K562 (cell line): Measurements from ENCODE around the gene MAMDC4. TPM values are rescaled to one million over a fixed set of nuclear protein-coding genes. Genes with fewer than 3 reads are reported as not detected.

Experiments
- ATAC-seq: fragments of 200-7000 bp; cut with Tn5 transposase; 3 replicates; pipeline ENCODE4 v1.9.1; 2020; ENCODE audit warnings: moderate library complexity
- BruUV-seq: library from RNA; stranded (reverse); fragments of 400-500 nt; replicated peaks from 2 replicates; lab custom pipeline; 2021; lab: Mats Ljungman, UMichigan
- CTCF ChIA-PET: fragments of 300-600 bp; formaldehyde crosslinking; extraction: SDS; loops from one replicate; lab custom pipeline; 2021; ENCODE audit warnings: low intra/inter-chr PET ratio; lab: Yijun Ruan, JAX
- POLR2A ChIA-PET: fragments of 300-600, 350-650 bp; sonication (Branson Sonifier 250); formaldehyde crosslinking; extraction: SDS; loops from one replicate; lab custom pipeline; 2021; ENCODE audit warnings: antibody characterized with exemption, inconsistent platforms; lab: Yijun Ruan, JAX
- DNase-seq, 4 experiments: peaks; one replicate each; pipeline versions ENCODE4 v3.0.0 to v3.0.0-alpha.2; 2011 to 2018; ENCODE audit warnings: low spot score in 3 of 4, mixed read lengths in 3 of 4; ENCODE audit errors: extremely low read depth in 1 of 4
- FAIRE-seq: peaks from 2 replicates; lab custom pipeline; 2011; peaks lifted over from hg19 to GRCh38; lab: Jason Lieb, UNC
- H2AFZ ChIP-seq: 2 replicates; pipeline ENCODE4 v1.6.0; 2011; ENCODE audit warnings: low read depth, low read length, control low read depth, inconsistent platforms
- H3K27ac ChIP-seq: fragments of 200-600 bp; 3 replicates; pipeline ENCODE4 v1.8.0; 2011; ENCODE audit warnings: low read depth, mild to moderate bottlenecking, control low read depth, inconsistent platforms, low read length, moderate library complexity, mixed read lengths; ENCODE audit errors: extremely low read depth
- H3K27me3 ChIP-seq, 2 experiments: fragments of 300-600 bp in 1 of 2; 2 replicates in 1 of 2; 3 replicates in 1 of 2; pipeline versions ENCODE4 v1.6.0 to v1.8.0; 2011; ENCODE audit warnings: inconsistent platforms in 2 of 2, low read length in 2 of 2, mild to moderate bottlenecking in 1 of 2, mixed read lengths in 1 of 2, moderate library complexity in 1 of 2; ENCODE audit not compliant: control insufficient read depth in 2 of 2, insufficient read depth in 2 of 2
- H3K36me3 ChIP-seq: fragments of 300-600 bp; 3 replicates; pipeline ENCODE4 v1.8.0; 2011; ENCODE audit warnings: mild to moderate bottlenecking, low read length, inconsistent platforms; ENCODE audit not compliant: control insufficient read depth, insufficient read depth
- H3K4me1 ChIP-seq, 2 experiments: fragments of 200-600 bp in 1 of 2; replicated peaks in 1 of 2; 2 replicates in 1 of 2; 3 replicates in 1 of 2; pipeline versions ENCODE4 v1.5.1 to v1.8.0; 2011; ENCODE audit warnings: inconsistent platforms in 2 of 2, low read length in 2 of 2, mild to moderate bottlenecking in 1 of 2, mixed read lengths in 1 of 2, moderate library complexity in 1 of 2; ENCODE audit not compliant: control insufficient read depth in 2 of 2, insufficient read depth in 2 of 2
- H3K4me2 ChIP-seq: 2 replicates; pipeline ENCODE4 v1.6.1; 2011; ENCODE audit warnings: low read length, control low read depth, inconsistent platforms, mixed read lengths; ENCODE audit not compliant: insufficient read depth
- H3K4me3 ChIP-seq: fragments of 200-600 bp; sonication (generic), shearing (Covaris generic); 2 replicates; pipeline ENCODE4 v1.5.1; 2016; ENCODE audit warnings: control low read depth, inconsistent platforms
- H3K79me2 ChIP-seq: fragments of 200-600 bp; 3 replicates; pipeline ENCODE4 v1.8.0; 2011; ENCODE audit warnings: low read length, inconsistent platforms; ENCODE audit not compliant: control insufficient read depth, insufficient read depth
- H3K9ac ChIP-seq, 2 experiments: 2 replicates each; pipeline versions ENCODE4 v1.6.0 to v1.6.1; 2011; ENCODE audit warnings: low read depth in 2 of 2, low read length in 2 of 2, control low read depth in 1 of 2, inconsistent platforms in 1 of 2, mild to moderate bottlenecking in 1 of 2, mixed read lengths in 1 of 2; ENCODE audit not compliant: insufficient read depth in 1 of 2
- H3K9me1 ChIP-seq: one replicate; pipeline ENCODE4 v1.6.0; 2011; ENCODE audit warnings: inconsistent platforms, mild to moderate bottlenecking, low read length, moderate library complexity; ENCODE audit not compliant: control insufficient read depth, insufficient read depth
- H3K9me3 ChIP-seq: replicated peaks from 2 replicates; pipeline ENCODE4 v1.5.1; 2011; ENCODE audit warnings: low read depth, low read length, inconsistent platforms; ENCODE audit not compliant: control insufficient read depth, insufficient read depth
- H4K20me1 ChIP-seq: replicated peaks from 2 replicates; pipeline ENCODE4 v1.6.1; 2011; ENCODE audit warnings: low read length, inconsistent platforms, mixed read lengths; ENCODE audit not compliant: control insufficient read depth, insufficient read depth
- ARID3A ChIP-seq: IDR thresholded peaks from 2 replicates; pipeline ENCODE4 v1.6.1; 2012; ENCODE audit warnings: low read depth, low read length, improper control_type of control experiment, borderline replicate concordance
- ATF1 ChIP-seq, 2 experiments: fragments of 450-650 bp in 1 of 2; IDR thresholded peaks; 2 replicates each; pipeline ENCODE4 v1.6.1; 2016; ENCODE audit warnings: missing compliant biosample characterization in 1 of 2, missing genetic modification characterization in 1 of 2
- CHD4 ChIP-seq: fragments of 200-600 bp; sonication (generic); IDR thresholded peaks from 3 replicates; pipeline ENCODE4 v1.6.1; 2012; ENCODE audit warnings: low read depth, mild to moderate bottlenecking, mixed read lengths, low read length, inconsistent platforms; ENCODE audit not compliant: insufficient read depth, insufficient replicate concordance, poor library complexity, severe bottlenecking
- ESRRB ChIP-seq: fragments of 250-450 bp; sonication (Bioruptor Pico); IDR thresholded peaks from 2 replicates; pipeline ENCODE4 v1.5.0; 2020; ENCODE audit warnings: mild to moderate bottlenecking, moderate library complexity, borderline replicate concordance
- MCM3 ChIP-seq: fragments of 450-650 bp; IDR thresholded peaks from 2 replicates; pipeline ENCODE4 v1.6.1; 2016
- NBN ChIP-seq: fragments of 450-650 bp; IDR thresholded peaks from 2 replicates; pipeline ENCODE4 v1.6.1; 2016; ENCODE audit warnings: low read depth, mild to moderate bottlenecking
- NFE2L1 ChIP-seq: fragments of 450-650 bp; IDR thresholded peaks from 2 replicates; pipeline ENCODE4 v1.6.1; 2016; ENCODE audit warnings: missing genetic modification characterization, low read depth, mild to moderate bottlenecking, missing compliant biosample characterization, moderate library complexity, borderline replicate concordance
- NR1H2 ChIP-seq: sonication (generic); formaldehyde crosslinking; IDR thresholded peaks from 2 replicates; pipeline ENCODE4 v1.4.0; 2020; ENCODE audit warnings: mild to moderate bottlenecking, missing genetic modification reagents
- PHTF2 ChIP-seq: fragments of 250-450 bp; sonication (Bioruptor Pico); IDR thresholded peaks from 2 replicates; pipeline ENCODE4 v1.5.0; 2021; ENCODE audit warnings: mild to moderate bottlenecking
- SRF ChIP-seq, 2 experiments: fragments of 250-450, 450-650 bp in 1 of 2; sonication (Bioruptor Pico) in 1 of 2; sonication (generic) in 1 of 2; formaldehyde crosslinking; IDR thresholded peaks; 2 replicates each; pipeline versions ENCODE4 v1.5.0 to v1.5.1; 2020 to 2022; ENCODE audit warnings: mild to moderate bottlenecking in 1 of 2, missing genetic modification reagents in 1 of 2
- TRIM28 ChIP-seq: fragments of 450-650 bp; IDR thresholded peaks from 2 replicates; pipeline ENCODE4 v1.6.1; 2017
- ZBTB1 ChIP-seq: sonication (generic); formaldehyde crosslinking; IDR thresholded peaks from 2 replicates; pipeline ENCODE4 v1.8.1; 2023; ENCODE audit warnings: missing genetic modification reagents, low read depth, mild to moderate bottlenecking, borderline replicate concordance
- WGBS: fragments of 100-300 bp; shearing (Covaris generic); methylation state at CpG from one replicate; pipeline ENCODE4 v1.1.6; 2016; ENCODE audit warnings: low coverage, mixed read lengths; ENCODE audit not compliant: insufficient coverage; ENCODE audit errors: missing lambda C conversion rate; 5-methylcytosine and 5-hydroxymethylcytosine counted together
- in situ Hi-C: fragments of 300-500 bp; cut with MboI; formaldehyde crosslinking; loops from 4 replicates; pipeline ENCODE4 v1.15.0; 2018; ENCODE audit warnings: inconsistent platforms, mixed read lengths
- intact Hi-C: fragments of 100-400 bp; cut with micrococcal nuclease; formaldehyde crosslinking; loops from 2 replicates; pipeline ENCODE4 v1.14.2; 2022
- polyA plus RNA-seq, 8 experiments: library from polyadenylated mRNA; depleted of rRNA in 4 of 8; stranded (reverse) in 5 of 8; unstranded in 3 of 8; fragments of >200 nt; fragmentation: Nextera tagmentation in 2 of 8; fragmentation: Illumina TruSeq in 1 of 8; extraction: Ambion mirVana in 2 of 8; extraction: Trizol in 1 of 8; gene quantifications; 2 replicates each; pipeline versions ENCODE4 v1.2.1 to v1.2.3, GENCODE V29; 2011 to 2014; ENCODE audit warnings: inconsistent platforms in 1 of 8, missing spikeins in 1 of 8
- total RNA-seq, 7 experiments: library from RNA; depleted of rRNA in 6 of 7; stranded (reverse); fragments of >200 nt in 6 of 7; fragmentation: Illumina TruSeq in 2 of 7; extraction: Trizol in 2 of 7; gene quantifications; 2 replicates each; pipeline versions ENCODE4 v1.2.1 to v1.2.3, GENCODE V29; 2011 to 2021; ENCODE audit warnings: low replicate concordance in 1 of 7

MAMDC4 gene
- total and polyA plus RNA-seq, 9 of the 15 experiments (the other 6 are each of a cell fraction or from before 2014, with no cell fraction given), result 0.03 to 10.8 (median 1.5) TPM

GRCh38 chr9:136828474-136829140 is 23.5 kb upstream of the MAMDC4 start:
- no peaks in the 10 kb centered on the region for H3K27me3 ChIP-seq
- ChIA-PET POLR2A (interaction anchor here (0.6 to 1.2 kb wide), 5 partner anchors 9 to 802 kb away, joined by 3 to 4 read pairs (median 3); partner anchors contain the start of gene AJM1), CTCF (no interaction called here)
- no peaks in the 10 kb centered on the region; the same call in 1 of the 2 replicates for H4K20me1 ChIP-seq
- no peak overlapping the region for H3K4me3 ChIP-seq
- intact Hi-C loops, result no loop called here
- ATAC-seq (no peak), FAIRE-seq (no peak), DNase-seq (no peak)
- no peaks in the 10 kb centered on the region for H3K9me3 ChIP-seq
- no peak overlapping the region for H3K9ac ChIP-seq
- H3K79me2 ChIP-seq, result peaks cover 3% of the 10 kb centered on the region; the same call in 1 of the 3 replicates
- in situ Hi-C loops, result no loop called here
- peaks cover under 1% of the 10 kb centered on the region for H3K9me1 ChIP-seq
- no TSS peak for BruUV-seq
- WGBS, result 95% methylated on average over 28 of the region's 31 CpGs
- H3K4me2 ChIP-seq, result no peak overlapping the region
- peaks cover 92% of the 10 kb centered on the region for H3K36me3 ChIP-seq
- H3K27ac ChIP-seq, result no peak overlapping the region
- H3K4me1 ChIP-seq, result peaks cover 0 to 50% of the 10 kb centered on the region in 2 experiments; a peak in 2 of 5 replicates
- no peak overlapping the region for H2AFZ ChIP-seq
- TF ChIP-seq TRIM28 (no peak), SRF (CRISPR knock-in tag; IDR thresholded peaks at IDR 0.05) (no peak), ESRRB (no peak), ARID3A (no peak), NBN (no peak), PHTF2 (CRISPR knock-in tag) (no peak), ATF1 (CRISPR knock-in tag; IDR thresholded peaks at IDR 0.05) (no peak), ATF1 (tag; IDR thresholded peaks at IDR 0.05) (no peak), NR1H2 (CRISPR knock-in tag) (no peak), MCM3 (no peak), NFE2L1 (tag) (no peak), ZBTB1 (CRISPR knock-in tag) (no peak), CHD4 (no peak)
